Middle frontal gyrus (tissue), 1 donor: ENCODE data around the gene TCF4.
A peak's percentile ranks its signal among the peaks of the same experiment; 100 is the strongest.

ENCODE experiments used
- DNase-seq: peaks from one replicate; pipeline ENCODE4 v3.0.0-alpha.2; 2015; ENCODE audit warnings: low spot score; ENCODE audit errors: extremely low spot score

TCF4 gene

DNA sequence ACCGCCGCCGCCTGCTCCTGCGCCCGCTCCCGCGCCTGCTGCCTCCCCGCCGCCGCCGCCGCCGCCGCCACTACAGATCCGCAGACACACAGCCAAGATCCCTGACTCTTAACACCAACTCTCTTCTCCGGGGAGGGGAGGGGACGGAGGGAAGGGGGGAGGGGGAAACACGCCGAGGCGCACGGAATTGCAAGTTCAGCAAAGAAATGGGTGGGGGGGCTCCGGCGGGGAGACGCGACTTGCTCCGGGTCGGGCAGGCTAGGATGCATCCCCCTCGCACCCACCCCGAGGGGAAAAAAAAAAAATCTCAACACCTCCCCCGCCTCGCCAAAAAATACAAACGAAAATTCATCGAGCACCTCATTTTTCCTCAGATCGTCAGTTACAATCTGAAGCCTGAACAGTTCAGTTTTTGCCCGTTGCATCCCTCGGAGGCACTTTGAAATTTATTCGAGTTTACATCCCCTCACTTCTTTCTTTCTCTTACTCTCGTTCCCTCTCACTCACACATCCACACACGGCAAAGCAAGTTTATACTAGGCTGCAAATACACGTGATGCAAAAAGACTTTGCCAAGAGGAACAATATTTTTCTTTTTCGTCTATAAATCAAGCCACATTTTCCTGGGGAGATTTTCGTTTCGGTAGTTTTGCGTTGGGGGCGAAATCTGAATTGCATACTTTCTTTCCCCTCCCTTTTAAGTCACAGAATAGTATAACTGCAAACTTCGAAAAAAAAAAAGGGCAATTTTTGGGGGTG, at the start of gene TCF4:
TCF4 (minus strand) TSS at position 82 of the 759 bp plus-strand sequence. CDS start 1,076 bp downstream, outside the sequence.
- no peak for DNase-seq

DNA sequence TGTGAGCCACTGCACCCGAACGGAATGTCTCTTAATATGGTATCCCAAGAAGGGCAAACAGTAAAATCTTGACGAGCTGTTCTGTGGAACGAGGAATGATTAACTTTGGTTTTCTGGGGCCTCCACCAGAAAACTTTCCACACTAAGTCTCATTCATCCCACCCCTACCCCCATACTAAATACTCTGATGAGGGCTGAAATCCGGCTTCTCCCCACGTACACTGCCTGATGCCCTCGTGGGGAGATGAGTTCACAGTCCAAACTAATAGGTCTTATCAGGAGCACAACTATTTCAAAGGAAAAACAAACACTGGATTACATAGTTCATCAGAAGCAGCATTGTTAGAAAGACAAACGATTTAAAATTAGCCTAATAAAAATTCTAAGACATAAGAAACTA, 49.2 kb upstream of the TCF4 start:
- DNase-seq: no peak

DNA sequence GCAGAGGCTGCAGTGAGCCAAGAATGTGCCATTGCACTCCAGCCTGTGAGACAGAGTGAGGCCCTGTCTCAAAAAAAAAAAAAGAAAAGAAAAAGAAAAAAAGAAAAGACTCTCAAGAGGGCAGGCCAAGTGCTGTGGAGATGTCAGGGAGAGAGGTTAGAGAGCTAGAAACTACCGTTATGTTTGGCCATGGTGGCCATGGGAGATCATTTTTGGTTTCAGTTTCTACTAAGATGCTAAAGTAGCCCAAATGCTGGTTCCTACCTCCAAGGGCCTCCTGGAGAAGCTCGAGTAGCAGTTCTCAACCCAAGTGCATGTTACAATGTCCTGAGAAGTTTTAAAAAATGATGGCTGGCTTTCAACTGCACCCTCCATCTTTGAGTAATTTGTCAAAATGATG, 47.4 kb upstream of the TCF4 start:
- no peak for DNase-seq

DNA sequence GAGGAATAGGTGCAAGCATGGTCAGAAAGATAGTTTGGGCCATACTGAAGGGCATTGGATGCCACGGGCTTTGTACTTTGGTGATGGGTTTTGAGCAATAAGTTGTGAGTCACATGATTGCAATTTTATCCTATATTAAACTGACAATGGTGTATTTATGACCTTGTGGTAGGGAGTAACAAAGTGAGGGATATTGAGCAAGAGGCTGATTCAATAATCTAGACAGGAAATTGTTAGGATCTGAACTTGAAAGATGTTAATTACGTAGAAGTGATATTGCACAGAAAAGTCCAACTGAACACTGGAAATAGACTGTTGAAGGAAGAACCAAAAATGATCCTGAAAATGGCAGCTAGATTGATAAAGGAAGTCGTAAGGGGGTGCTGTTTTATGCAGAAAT, 46.6 kb upstream of the TCF4 start:
- no peak for DNase-seq

DNA sequence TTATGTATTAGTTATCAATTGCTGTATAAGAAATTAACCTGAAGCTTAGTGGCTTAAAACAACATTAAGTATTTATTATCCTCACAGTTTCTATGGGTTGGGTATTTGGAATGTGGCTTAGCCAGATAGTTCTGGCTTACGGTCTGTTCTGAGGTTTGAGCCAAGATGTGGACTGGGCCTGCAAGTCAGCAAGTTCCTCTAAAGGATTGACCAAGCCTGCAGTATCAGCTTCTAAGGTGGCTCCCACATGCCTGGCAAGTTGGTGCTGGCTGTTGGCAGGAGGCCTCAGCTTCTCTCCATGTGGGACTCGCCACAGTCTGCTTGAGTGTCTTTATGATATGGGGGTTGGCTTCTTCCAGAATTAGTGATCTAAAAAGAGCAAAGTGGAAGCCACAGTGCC, 45.0 kb upstream of the TCF4 start:
- DNase-seq: no peak

DNA sequence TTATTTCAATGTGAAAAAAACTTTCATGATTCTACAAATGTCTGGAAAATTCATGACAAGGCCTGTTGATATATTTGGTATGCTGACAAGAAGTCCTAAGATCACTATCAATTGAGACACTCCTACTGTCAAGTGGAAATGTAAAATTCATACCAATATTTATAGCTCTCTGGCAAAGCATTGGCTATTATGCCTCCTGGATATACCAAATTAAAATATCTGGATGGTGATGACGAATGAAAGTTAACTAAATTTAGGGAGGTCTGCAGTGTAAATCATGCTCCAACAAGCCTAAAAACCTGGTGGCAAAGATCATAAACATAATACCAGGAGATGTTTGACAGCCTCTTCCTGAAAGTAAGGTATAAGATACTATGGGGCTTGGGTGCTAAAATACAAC, 41.1 kb upstream of the TCF4 start:
- DNase-seq: no peak

DNA sequence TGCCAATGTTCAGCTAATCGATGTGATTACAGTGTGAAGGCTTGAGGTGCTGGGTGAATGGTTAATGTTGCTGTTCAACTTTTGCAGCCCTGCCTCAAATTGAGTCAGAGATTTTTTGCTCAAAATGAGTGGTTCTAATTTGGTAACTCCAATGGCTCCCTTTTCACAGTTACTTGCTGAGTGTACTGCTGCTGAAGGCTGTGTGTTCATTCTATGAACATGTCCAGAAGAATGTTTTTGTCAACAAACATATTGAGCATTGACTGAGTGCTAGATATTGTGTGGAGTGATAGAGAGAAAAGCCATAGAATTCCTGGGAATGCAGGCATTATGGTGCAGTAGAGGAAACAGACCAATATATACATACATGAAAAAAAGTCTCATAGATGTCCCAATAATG, 39.0 kb upstream of the TCF4 start:
- no peak for DNase-seq

DNA sequence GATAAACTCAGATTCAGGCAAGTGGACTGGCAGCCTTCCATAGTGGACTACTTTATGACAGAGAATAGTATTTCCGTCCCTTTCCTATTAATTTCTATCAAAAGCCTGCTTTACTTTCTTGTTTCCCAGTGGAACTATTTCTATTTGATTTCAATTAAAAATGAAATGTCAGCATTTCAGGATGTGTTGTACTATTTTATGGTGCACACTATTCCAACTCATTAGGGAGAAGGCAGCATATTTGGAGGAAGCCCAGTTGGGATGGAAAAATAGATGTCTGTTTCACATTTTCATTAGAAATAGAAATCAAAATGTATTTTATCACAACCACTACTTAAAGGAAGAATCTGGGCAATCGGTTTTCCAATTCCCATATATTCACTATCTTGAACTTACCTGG, 37.9 kb upstream of the TCF4 start:
- no peak for DNase-seq

DNA sequence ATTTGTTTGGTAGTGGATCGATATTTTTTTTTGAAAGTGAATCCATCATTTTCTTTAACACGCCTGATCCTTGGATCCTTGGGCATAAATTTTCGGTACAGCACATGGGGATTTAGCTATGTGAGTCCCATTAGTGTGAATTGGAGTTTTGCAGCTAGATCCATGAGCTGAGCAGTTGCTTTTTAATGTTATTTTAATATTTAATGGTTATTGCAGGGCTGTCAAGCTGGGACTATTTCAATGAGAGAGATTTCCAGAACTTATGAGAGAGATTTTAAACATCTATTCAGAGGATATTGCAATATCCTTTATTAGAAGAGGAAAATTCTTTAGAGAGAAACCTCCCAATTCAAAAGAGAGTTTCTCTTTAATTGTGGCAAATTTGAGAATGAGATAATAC, 35.6 kb upstream of the TCF4 start:
- no peak for DNase-seq

DNA sequence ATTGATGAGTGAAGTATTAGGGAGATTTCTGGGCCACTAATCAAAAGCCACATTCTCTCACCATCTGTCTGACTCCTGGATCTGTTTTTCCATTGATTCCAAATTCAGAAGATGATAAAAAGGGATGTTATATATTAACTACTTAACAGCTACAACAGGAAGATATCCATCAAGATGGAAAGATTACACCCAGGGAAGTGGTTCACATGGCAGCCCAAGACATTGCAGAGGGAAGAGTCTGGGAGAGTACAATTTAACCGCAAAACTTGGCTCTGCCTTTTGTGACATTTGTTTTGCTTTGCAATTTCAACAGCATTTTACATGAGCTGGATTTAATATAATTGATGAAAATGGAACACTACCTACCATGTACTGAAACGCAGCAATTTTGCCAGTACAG, 22.5 kb upstream of the TCF4 start:
- no peak for DNase-seq

DNA sequence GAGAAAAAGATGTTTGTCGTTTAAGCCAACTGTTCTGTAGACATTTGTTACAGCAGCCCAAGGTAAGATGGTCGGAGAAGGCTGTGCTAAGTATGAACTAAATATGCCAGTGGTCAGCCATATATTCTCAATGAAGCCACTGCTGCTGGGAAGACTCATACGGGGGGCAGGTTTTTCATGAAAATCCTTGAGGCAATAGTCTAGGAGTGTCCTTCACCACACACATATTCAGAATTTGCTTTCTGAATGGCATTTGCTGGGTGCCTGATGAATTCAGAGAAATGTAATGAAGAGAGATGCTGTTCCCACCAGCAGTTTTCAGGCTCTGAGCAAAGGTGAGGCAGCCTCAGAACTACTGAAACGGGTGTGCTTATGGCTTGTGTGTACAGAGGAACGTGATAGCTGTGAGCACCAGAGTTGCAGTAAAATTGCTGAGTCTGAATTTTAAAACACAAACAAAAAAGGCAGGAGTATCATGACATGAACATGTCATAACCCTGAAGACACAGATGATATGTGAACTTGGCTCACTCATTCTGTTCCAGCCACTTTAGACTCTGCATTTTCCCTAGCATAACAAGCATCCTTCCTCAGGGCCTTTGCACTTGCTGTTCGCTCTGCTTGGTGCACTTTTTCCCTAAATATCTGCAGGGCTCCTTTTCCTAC, 21.3 kb upstream of the TCF4 start:
- DNase-seq: no peak

DNA sequence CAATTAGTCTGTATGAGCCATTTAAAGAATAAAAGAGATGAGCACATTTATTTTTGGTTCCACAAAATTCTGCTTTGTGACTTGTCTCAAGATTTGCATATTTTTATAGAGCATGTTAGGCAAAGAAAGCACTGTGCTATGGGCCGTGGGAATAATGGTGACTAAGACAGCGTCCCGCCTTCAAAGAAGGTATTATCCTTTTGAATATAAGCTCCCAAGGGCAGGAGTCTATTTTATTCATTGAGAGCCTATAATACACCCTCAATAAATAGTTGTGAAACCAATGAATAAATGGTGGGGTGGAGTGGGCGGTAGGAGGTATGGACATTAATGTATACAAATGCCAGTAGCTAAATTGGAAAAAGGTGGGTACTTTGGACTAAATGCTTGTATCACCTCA, 20.5 kb upstream of the TCF4 start:
- no peak for DNase-seq

DNA sequence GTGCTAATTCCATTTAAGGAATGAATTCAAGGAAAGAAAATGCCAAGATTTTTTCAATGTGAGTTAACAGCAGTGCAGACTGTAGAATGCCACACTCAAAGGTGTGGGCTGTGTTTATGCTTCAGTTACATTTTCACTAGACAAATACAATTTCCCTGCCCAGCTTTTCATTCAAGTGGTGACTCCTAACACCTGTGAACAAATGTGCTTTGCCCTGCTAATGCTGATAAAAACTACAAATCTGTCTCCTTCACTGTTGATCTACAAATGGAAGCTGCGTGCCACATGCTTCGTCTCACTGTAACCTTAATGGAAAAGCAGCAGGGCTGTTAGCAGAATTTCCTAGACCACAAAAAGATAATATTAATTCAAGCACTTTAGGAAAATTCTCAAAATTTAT, 19.8 kb upstream of the TCF4 start:
- DNase-seq: no peak

DNA sequence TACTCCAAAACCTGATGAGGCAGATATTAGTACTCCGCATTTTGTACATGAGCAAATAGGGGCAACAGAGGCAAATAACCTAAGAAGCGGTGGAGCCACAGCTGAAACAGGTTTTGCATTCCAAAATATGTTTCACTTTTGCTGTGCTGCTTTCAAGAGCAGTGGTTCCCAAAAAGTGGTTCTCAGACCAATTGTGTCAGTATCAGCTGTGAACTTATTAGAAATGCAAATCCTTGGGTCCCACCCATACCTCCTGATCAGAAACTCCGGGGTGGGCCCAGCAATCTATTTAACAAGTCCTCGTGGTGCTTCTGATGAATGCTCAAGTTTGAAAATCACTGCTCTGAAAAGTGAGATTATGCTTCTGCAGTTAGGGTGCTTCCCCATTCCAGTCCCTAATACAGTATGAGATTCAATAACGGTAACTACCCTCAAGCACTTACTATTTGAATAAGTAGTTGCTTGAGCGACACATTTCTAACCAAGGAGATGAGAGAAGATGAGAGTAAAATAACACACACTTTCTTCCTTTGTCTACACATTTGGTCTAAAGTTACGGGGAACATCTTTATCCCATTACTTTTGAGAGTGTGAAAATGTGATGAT, 17.8 kb upstream of the TCF4 start:
- no peak for DNase-seq

DNA sequence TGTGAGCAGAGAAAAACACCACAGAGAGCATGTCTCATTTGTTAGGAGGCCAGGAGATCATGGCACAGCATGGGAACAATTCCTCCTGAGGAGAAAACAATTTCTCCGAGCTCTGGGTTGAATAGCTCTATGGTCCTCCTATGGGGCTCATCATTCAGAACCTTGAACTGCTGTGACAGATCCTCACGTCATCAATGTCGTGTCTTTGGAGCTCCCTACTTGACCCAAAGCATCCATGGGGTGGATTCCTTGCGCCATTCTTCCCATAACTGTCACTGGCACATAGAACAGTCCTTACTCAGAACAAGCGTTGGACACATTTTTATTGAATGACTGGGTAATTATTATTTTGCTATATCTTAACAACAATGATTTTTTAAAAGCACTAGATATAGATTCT, 15.8 kb upstream of the TCF4 start:
- DNase-seq: no peak

DNA sequence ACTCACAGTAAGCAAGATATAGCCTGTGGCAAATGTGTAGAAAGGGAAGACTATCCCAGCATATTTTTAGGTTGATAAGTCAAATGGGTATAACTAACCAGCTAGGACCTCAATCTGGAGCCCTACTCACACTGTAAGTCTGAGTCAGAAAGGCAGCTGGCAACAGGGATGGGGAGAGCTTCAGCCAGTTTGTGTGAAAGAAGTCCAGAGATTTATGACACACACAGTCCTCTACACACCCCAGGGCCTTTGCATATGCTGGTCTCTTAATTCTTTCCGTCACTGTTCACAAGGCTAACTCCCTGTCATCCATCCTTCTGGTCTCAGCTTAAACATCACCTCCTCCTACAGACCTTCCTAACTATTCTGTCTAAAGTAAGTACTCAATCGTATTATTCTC, 5.9 kb upstream of the TCF4 start:
- DNase-seq: no peak

DNA sequence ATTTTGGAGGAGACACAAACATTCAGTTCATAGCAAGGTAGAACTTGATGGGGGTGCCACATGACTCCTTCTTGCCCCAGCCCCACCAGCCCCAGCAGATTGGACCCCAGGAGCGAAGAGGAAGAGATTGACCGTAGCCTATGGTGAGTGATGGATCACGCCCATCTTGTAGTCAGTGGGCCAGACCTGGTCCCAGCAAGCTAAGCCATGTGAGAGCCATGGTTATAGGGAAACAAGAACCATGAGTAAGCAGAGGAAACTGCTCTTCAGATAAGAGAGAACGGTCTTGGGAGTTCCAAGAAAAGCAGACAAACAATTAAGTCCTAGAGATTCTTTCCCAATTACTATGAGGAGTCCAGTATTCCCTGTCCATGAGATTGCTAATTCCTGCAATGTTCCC, 4.6 kb upstream of the TCF4 start:
- DNase-seq: no peak

DNA sequence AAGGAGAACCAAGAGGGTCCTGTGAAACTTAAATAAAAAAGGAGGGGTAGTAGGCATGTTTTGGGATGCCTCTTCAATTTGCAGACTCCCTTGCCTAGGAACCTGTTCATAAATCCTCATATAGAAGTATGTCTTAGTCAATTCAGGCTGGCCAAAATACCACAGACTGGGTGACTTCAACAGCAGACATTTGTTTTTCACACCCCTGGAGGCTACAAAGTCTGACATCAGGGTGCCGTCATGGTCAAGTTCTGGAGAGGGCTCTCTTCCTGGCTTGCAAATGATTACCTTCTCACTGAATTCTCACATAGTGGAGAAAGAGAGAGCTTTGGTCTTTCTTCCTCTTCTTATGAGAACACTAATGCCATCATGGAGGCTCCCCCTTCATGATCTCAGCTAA, 4.1 kb upstream of the TCF4 start:
- no peak for DNase-seq

DNA sequence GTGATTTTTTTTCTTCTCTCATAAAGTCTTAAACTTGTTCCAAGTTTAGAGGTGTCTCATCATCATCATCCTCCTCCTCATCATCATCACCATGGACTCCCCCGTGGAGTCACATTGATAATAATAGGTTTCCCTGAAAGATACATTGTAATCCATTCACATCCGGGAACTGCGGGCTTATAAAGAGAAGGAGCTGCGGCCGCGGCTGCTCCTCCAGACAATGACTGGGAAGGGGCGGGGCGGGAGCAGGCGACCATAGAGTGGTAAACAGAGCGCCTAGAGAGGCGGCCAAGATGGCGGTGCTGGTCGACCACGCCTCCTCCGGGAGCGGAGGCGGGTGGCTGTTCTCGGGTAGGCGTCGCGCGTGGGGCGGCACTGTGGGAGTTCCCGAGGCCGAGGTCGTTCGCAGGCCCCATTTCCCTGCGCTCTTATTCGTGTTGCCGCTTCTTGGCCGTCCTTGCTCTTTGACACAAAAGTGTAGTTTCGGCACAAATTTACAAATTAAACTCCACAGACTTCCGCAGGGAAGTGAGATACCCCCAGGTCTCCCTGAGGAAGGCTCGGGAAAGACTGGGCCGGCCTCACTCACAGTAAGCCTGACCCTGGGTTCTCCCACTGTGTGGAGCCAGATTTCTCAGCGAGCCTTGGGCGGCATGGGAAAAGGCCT, 1.8 kb upstream of the TCF4 start:
- peak; percentile 87 for DNase-seq

DNA sequence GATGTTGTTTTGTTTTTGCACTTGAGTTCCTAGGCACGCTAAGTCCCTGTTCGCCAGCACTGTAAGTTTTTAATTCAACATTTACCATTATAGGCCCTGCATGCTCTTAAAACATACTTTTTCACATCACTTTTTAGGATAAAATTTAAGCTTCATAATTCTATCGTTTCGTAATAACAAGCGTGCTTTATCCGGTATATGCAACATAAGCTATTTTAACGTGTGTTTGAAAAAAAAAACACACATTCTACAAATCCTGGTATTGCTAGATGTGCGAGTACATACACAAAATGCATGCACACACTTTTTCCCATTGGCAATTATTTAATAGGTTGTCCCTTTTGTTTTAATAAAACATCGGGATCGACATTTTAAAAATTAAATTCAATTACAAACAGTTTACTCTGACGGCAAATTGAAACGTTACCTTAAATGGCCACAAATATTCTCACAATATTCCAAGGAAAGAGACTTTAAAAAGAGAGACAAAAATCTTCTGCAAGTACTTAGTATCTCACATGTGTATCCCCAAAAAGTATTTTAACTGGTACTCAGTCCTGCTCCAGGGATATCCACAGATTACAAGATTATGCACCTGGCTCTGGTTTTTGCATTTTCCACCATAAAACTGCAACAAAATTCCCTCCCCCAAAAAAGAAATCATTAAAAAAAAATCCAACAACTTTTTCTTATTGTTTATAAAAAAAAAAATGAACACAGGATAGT, 1.0 kb upstream of the TCF4 start:
- peak; percentile 53 for DNase-seq

DNA sequence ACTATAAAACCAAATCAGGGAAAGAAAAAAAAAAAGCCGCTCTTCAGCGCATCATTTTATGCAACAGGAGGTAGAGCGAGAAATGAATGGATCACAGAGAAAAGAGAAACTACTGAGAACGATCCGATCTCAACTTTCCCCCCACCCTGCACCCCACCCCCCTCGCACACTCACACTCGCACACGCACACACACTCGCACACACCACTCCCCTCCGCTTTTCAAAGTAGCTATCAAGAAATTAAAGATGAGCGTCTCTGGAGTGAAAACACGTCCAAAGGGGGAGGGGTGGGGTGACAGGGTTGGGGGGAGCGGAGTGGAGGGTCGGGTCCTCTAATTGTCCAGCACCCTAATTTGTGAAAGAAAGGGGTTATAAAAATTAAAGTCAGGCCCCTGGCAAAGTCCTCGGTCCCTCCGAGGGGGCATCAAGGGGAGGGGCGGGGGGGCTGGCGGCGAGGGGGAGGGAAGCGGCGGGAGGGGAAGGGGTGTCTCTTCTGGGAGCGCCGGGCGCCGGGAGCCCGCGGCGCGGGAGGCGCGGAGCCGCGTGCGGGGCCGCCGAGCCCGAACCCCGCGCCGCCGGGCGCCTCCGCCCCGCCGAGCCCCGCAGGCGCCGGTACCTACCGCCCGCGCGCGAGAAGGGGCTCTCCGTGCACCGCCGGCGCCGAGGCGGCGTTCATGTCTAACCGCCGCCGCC, 428 bp downstream of the TCF4 start:
- DNase-seq: no peak
